Uterus (tissue), 2 donors: ENCODE data around the gene RARRES2.

ENCODE experiments used
- POLR2A ChIP-seq, 2 donors: fragments of 450-650 bp; IDR thresholded peaks; one replicate each; pipeline ENCODE4 v1.6.1; 2016; ENCODE audit warnings: antibody characterized with exemption in 2 of 2, mild to moderate bottlenecking in 1 of 2, moderate library complexity in 1 of 2
- TF ChIP-seq, protein P1 (sequence below), 4 experiments: fragments of 200-600 bp in 2 of 4; fragments of 450-650 bp in 2 of 4; sonication (generic) in 2 of 4; IDR thresholded peaks; one replicate each; pipeline ENCODE4 v1.5.1; 2016 to 2019; ENCODE audit warnings: antibody characterized with exemption in 4 of 4, mild to moderate bottlenecking in 2 of 4, moderate library complexity in 1 of 4

- TF ChIP-seq, protein P1, sequence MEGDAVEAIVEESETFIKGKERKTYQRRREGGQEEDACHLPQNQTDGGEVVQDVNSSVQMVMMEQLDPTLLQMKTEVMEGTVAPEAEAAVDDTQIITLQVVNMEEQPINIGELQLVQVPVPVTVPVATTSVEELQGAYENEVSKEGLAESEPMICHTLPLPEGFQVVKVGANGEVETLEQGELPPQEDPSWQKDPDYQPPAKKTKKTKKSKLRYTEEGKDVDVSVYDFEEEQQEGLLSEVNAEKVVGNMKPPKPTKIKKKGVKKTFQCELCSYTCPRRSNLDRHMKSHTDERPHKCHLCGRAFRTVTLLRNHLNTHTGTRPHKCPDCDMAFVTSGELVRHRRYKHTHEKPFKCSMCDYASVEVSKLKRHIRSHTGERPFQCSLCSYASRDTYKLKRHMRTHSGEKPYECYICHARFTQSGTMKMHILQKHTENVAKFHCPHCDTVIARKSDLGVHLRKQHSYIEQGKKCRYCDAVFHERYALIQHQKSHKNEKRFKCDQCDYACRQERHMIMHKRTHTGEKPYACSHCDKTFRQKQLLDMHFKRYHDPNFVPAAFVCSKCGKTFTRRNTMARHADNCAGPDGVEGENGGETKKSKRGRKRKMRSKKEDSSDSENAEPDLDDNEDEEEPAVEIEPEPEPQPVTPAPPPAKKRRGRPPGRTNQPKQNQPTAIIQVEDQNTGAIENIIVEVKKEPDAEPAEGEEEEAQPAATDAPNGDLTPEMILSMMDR (IDR thresholded peaks at IDR 0.05): no peak
- TF ChIP-seq POLR2A (IDR thresholded peaks at IDR 0.05): no peak
These were observed 17.0 kb upstream of the RARRES2 start for GRCh38 chr7:150358433-150358832.
